Stimulated activated CD8-positive, alpha-beta memory T cell treated with anti-CD3 and anti-CD28 coated beads, Interleukin-7, amount 100 ng/mL, for 1 hour (primary cell): ENCODE data around the gene DNMT3A.

ENCODE experiments used
- DNase-seq, 2 donors: peaks; one replicate each; pipeline ENCODE4 v3.0.0-alpha.2; 2020; ENCODE audit warnings: low read depth in 2 of 2

Gene DNMT3A

DNA sequence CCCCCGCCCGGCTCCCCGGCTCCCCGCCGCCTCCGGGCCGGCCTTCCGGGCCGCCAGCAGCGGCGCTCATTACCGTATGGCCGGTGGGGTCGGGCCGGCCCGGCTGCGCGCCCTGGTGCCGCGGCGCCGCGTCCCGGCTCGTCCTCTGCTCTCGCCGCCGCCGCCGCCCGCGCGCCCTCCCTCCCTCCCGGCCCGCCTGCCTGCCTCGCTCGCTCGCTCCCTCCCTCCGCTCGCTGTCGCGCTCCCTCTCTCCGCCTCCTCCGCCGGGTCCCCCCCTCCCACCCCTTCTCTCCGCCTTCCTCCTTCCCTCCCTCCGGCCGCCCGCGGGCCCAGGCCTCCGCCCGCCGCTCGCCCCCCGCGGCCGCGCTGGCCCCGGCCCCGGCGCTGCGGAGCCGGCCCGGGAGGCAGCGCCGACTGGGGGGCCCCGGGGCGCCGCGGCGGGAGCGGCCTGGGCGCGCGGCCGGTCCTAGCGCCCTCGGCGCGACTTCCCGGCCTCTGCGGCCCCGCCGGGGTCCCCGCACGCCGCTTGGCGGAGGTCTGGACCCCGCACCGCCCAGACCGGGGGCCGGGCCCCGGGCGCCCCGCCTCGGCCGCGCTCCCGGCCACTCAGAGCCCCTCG, at the start of gene DNMT3A:
DNMT3A (minus strand) TSS at position 173 of the 619 bp plus-strand sequence. CDS start 27,941 bp downstream, outside the sequence.
- DNase-seq: peak; percentile 34 to 35

DNA sequence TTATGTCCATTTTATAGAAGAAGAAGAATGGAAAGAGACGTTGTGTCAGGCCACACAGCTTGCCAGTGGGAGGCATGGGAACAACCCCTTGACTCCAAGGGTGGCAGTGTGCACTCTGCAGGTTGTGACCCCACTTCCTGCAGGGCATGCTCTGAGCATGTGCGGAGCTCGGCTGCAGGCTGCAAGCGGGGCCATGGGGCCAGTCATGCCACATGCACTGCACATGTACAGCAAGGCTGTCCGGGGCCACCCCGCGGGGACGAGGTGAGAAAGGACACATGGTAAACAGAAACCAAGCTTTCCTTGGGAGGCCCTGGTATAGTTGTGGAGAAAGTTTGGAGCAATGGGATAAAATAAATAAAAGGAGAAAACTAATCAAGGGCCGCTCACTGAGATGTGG, 47.4 kb upstream of the DNMT3A start:
- DNase-seq: no peak

- no peak for DNase-seq
Measured at GRCh38 chr2:25388491-25388890, 46.8 kb upstream of the DNMT3A start.

DNA sequence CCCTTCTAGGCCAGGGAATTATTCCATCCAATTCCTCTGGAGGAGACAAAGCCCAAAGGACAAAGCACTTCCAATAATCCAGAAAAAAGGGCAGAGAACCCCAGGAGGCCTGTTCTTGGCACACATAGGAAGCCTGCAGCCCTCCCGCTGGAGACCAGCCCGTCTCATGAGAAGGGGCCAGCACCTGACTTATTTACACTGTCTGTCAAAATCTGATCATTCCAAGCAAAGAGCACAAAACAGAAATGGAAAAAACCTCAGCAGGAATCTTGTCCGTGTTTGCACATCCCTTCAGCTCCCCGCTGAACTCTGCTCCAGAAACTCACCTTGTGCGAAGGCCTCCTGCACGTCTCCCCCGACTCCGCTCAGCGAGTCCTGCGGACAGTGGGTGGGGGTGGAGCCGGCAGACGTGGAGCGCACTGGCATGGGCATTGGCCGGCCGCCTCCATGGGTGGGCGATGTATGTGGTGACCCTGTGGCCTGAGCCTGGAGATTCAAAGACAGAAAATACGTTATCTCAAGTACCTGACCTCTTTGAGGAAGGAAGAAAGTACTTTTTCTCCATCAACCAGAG, 46.2 kb upstream of the DNMT3A start:
- no peak for DNase-seq

DNA sequence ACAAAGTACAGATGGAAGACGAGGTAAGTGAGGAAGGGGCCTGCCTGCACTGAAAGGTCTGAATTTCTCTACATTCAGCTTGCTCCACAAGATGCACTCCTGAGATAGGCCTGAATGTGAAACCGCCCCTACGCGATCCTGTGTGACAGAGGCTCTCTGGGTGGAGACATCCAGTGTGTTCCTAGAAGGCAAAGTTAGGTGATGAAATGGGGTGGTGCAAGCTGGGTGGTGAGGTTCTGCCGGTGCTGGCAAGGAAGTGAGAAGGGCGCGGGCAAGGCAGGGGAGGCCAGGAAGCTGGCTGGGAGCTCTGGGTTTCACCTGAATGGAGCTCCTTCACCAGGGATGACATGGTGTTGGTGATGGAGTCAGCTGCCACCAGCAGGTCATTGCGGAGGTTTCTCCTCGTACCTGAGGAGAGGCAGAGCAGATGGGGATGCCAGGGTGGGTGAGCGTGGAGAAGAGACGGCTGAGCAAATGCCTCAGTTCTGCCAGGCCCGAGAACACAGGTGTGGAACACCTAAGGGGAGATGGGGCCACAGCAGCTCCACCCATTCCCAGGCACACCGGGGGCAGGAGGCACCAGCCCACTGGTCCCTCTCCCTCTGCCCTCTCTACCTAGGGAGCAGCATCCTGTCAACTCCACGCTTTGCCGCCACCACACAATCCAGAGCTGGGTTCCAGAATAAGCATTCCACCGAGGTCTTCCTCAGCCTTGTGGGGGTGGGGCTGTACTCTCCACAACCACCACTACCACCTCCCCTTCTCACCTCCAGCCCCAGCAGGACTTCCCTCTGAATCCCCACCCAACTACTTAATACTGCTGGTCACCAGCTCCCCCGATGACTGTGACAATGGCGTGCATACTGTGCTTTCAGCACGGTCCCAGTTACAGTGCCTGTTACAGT, 45.5 kb upstream of the DNMT3A start:
- DNase-seq: no peak

DNA sequence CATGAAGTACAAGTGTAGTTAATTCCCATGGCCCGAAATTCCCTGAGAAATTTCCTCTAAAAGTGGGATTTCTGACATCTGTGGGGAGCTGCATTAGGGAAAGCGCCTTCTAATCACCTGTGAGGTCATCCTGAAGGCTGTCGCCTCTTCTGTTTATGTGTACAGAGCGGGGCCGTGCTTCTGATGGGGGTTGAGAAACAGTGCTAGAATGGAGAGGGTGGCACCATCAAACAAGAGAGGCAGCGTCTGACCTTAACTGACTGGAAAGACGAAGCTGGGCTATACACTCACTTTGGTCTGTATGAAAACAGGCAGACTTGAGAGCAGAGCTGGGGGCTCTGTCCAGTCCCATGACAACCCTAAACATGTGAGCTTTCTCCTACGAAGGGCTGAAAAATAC, 44.2 kb upstream of the DNMT3A start:
- DNase-seq: no peak

- no peak for DNase-seq
Measured at GRCh38 chr2:25383806-25384205, 42.1 kb upstream of the DNMT3A start.

- DNase-seq: no peak
Measured at GRCh38 chr2:25381502-25381901, 39.8 kb upstream of the DNMT3A start.

- DNase-seq: no peak
Measured at GRCh38 chr2:25380586-25381375, 39.1 kb upstream of the DNMT3A start.

DNA sequence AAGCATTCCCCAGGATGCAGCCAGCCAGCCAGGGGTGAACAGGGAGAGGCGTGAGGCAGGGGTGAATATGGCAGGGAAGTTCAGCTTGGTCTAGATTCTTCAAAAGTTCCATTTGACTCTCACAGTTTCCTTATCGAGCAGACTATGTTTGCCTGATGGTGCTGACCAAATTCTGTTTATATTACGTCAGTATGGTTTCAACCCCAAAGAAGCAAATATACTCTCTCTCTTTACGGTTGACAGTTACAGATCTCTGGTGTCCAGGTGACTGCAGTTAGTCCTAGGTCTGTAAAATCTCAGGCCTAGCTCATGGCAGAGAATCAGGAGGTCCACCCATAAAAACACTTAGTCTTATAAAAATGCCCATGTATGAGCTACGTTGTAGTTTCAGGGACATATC, 38.3 kb upstream of the DNMT3A start:
- no peak for DNase-seq

DNA sequence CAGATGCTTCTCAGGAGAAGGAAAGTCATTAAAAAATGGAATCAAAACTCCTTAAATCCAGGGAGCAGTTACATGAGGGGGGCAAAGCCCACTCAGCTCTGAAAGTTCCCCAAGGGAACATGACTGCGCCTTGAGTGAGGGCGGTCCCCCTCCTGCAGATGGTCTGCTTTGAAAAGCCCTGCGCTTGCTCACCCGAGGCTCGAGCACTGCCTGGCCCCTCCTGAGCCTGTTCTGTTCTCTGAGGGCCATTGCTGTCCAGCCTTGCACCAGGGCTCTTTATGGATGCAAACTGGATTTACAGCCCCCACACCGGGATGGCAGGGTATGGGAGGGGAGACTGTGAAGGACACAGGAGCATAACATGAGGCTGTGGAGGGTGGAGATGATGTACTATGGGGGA, 37.8 kb upstream of the DNMT3A start:
- DNase-seq: no peak

DNA sequence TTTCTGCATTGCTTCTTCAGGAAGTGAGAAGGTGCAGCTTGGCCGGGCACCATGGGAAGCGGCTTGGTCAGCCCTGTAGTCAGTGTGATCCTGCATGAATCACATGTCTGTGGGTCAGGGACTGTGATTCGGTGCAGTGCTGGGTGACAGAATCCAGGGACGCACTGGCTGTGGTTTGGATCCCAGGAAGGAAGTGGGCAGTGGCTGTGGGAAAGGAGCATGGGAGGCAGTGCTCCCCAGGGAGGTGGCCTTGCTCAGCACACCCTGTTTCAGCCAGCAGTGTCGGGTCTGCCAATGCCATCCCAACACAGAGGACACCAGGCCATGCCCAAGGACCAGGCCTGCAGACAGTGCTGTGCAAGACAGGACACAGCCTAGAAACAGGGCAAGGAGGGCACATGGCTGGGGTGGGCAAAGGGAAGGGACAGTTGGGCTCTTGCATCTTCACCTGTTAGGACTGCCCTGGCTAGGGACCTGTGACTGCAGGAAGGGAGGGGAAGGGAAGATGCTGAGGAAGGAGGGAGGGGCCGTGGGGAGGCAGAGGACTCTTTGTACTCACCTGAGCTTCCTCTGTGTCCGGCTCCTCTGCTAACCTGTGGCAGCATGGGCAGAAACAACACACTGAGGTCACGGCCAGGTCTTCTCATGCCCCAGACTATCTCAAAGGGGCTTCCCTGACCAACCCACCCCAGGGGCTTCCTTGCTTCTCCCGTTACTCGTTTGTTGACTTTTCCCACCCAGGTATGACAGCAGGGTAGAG, 37.2 kb upstream of the DNMT3A start:
- DNase-seq: no peak

- no peak for DNase-seq
Measured at GRCh38 chr2:25377822-25378421, 36.2 kb upstream of the DNMT3A start.

- DNase-seq: peak; percentile 81 to 82
Measured at GRCh38 chr2:25376750-25377621, 35.3 kb upstream of the DNMT3A start.

GRCh38 chr2:25375989-25376545, 34.3 kb upstream of the DNMT3A start:
- no peak for DNase-seq

GRCh38 chr2:25375371-25375988, 33.8 kb upstream of the DNMT3A start:
- DNase-seq: no peak

DNA sequence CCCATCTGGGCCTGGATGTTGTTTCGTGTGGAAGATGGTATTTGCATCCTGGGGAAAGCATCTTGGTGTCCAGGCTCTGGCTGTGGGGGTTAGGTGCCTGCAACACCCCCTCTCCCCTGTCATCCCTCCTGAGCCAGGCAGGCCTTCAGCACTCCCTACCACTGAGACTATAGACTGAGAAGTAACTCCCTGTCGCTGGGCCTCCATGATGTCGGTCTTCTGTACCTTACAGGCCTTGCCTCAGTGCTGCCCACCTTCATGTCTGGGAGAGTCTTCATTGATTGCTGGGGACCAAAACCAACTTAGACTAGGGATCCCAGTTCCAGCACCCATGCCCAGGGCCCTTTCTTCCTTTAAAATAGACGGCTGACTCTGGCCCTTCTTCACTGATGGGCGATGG, 33.1 kb upstream of the DNMT3A start:
- DNase-seq: no peak

DNA sequence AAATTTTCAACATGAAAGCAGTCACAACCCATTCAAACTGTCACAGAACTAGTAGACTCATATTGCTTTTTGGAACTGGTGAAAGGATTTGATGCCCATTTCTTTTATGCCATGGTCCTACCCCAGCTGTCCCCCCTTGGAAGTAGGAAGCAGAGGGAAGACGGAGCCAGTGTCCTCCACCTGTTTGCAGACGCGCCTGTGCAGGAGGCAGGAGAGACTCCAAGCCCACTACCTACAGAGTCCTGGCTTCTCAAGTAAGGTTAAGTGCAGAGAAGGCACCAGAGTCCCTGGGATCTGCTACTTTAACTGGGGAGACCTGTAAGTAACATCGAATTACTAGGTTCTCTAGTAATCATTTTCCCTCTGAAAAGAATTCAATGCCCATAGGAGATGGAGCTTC, 32.7 kb upstream of the DNMT3A start:
- no peak for DNase-seq
